GM18868 (cell line): ENCODE measurements around the gene ATF4.

Source experiments
- ATAC-seq: cut with Tn5 transposase; IDR thresholded peaks from one replicate; pipeline ENCODE4 v1.9.1; 2021; ENCODE audit warnings: mild to moderate bottlenecking, moderate library complexity; ENCODE audit not compliant: unreplicated experiment

The ATF4 gene

DNA sequence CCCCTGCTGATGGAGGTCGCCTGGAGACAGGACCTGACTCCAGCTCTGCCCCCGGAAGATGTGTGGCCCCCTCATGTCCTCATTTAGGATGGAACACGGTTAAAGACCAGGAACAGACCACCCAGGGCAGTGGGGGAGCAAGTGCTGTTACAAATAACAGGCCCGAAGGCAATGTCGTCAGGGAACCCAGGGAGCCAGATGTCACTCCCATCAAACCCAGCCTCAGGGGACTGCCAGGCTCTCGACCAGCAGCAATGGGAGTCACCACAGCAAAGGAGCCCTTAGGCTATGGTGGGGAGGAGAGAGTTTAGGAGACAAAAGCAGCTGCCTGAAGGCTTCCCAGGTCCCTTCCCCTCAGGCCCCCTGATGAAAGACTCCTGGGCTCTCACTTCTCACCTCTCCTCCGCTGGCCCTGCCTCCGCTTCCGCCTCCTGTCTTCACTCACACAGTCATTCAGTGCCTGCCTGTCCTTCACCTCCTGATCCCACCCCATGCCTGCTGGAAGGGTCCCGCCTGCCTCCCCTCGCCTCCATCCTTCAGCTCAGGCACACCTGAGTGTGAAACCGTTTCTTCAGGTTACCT lies 7.8 kb downstream of the ATF4 start:
- ATAC-seq = no peak

- ATAC-seq = no peak
Observed at GRCh38 chr22:39528681-39529486, 8.5 kb downstream of the ATF4 start.

DNA sequence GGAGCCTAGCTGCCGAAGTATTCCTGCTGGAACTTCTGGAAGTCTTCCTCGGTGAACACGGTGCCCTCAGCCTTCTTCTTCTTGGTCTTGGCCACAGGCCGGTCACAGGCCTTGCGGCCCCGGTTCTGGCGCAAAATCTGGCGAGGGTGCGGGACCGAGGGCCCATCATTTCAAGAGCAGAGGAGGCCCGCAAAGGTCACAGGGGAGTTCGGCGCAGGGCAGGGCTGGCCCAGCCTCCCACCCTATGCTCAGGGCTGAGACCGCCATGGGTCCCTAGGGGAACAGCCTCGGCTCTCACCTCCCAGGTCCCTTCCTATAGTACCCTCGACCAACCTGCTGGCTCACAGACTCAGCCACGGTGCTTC lies 9.1 kb downstream of the ATF4 start:
- no peak for ATAC-seq

DNA sequence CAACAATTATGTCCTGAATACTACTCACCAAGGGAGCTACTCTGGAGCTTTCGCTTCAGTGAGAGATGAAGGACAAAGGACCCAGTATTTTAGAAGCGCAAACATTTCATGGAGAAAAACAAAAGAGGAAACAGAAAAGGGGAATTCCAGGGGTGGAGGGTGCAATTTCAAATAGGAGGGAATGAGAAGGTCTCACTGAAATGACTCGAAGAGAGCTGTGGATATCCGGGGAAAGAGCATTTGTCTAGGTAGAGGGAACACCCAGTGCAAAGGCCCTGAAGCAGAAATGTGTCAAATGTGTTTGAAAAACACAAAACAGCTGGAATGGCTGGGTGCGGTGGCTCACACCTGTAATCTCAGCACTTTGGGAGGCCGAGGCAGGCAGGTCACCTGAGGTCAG lies 9.8 kb downstream of the ATF4 start:
- no peak for ATAC-seq

DNA sequence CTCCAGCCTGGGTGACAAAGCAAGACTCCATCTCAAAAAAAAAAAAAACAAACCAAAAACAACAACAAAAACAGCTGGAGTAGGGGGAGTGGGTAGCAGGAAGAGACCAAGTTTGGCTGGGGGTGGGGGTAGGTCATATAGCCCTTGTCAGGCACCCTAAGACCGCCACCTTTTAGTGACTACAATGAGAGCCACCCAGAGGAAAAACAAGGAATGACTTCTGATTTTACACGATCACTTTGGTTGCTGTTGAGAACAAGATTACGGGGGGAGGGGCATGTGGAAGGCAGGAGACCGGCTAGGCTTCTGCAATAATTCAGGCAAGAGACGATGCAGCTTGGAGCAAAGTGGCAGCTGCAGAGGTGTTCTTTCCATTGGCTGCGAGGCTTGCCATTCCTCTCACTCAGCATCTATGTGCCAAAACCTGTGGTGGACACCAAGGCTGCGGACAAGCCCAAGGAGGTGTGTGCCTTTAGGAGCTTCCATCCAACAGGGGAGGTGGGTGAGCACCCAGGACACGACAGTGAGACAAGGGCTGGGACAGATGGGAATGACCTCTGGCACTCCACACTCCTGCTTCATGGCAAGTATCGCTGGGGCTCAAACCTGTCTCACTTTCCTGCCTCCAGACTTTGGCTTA lies 10.4 kb downstream of the ATF4 start:
- ATAC-seq = no peak

- ATAC-seq = peak; percentile 80
Observed at GRCh38 chr22:39532215-39533073, 12.1 kb downstream of the ATF4 start, which contains the start of gene RPS19BP1. Gene RPS19BP1, minus strand, starts transcription at chr22:39532748. Its CDS starts 10 bp downstream, at chr22:39532738.

DNA sequence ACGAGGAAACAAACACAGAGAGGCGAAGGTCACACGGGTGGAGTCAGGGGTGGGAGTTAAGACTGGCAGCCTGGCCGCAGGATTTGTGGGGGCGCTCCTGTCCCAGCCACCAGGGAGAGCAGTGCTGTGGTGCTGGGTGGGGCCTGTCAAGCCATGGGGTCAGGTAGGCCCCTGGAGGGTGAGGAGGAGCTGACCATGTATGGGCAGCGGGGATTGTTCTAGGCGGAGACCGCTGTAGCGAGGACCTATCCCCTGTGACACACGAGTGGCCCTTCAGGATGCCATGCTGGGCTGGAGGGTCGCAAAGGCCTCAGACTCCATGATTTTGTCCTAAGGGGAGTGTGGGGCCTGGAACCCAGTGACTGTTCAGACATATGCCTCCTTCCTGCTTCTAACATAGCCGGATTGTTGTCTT lies 13.7 kb downstream of the ATF4 start:
- no peak for ATAC-seq

GRCh38 chr22:39534591-39535356 lies 14.4 kb downstream of the ATF4 start:
- no peak for ATAC-seq

GRCh38 chr22:39535357-39535725 lies 15.0 kb downstream of the ATF4 start:
- ATAC-seq = no peak

DNA sequence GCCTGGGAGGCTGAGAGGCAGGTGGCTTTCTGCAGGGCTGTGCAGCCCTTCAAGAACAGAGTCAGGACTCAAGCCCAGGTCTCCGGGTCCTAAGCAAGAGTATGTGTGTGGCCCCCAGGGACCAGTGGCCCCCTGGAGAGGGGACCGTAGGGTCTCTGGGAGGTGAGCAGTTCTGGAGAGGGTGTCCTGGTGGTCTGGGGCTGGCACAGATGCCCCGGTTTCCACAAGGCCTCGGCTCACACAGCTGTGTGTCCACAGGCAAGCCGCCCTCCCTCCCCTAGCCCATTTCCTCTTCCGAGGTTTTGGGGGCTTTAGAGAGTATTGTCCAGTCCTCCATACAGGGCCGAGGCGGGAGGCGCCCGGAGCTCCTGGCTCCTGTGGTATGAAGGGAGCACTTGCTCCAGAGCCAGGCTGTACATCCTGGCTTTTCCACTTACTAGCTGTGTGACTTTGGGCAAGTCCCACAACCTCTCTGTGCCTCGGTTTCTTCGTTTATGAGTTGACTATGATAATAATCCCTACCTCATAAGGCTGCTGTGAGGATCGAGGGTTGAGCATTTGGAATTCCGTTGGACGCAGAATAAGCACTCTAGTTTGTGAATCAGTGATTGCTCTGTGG lies 15.6 kb downstream of the ATF4 start:
- no peak for ATAC-seq

DNA sequence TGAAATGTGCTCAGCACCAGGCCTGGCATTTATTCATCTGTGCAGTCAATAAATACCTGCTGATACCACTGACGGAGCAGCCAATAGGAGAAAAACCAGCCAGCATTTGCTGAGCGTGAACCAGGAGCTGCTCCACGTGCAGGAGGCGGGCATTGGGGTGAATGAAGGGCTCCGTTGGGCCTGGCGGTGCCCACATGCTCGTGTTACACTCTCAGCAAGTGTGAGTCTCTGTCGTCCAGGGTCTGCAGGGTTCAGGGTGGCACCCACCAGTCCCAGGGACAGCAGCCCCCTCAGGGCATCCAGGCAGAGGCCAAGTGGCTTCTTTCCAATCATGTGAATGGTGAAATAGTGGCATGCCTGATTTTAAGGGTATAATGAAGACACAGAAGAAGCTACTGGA lies 16.3 kb downstream of the ATF4 start:
- no peak for ATAC-seq

DNA sequence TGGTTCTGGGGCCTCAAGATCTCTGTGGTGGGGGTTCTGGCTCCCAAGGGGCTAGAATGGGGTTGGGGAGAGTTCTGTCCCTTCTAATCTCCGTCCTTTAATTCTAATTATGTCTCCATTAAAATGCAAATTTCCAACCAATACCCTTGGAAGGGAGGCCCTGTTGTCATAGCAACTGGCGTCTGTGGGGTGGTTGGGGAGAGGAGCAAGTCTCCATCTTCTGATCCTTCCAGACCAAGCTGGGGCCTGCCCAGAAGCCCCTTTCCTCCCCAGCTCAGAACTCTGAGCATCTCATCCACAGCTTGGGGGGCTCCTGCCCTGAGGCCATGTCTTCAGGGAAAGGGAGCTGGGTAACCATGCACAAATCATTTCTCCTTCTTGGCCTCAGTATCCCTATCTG lies 17.6 kb downstream of the ATF4 start:
- no peak for ATAC-seq

GRCh38 chr22:39543095-39543494 lies 22.7 kb downstream of the ATF4 start:
- ATAC-seq = no peak

- ATAC-seq = no peak
Observed at GRCh38 chr22:39545386-39546365, 25.3 kb downstream of the ATF4 start.

DNA sequence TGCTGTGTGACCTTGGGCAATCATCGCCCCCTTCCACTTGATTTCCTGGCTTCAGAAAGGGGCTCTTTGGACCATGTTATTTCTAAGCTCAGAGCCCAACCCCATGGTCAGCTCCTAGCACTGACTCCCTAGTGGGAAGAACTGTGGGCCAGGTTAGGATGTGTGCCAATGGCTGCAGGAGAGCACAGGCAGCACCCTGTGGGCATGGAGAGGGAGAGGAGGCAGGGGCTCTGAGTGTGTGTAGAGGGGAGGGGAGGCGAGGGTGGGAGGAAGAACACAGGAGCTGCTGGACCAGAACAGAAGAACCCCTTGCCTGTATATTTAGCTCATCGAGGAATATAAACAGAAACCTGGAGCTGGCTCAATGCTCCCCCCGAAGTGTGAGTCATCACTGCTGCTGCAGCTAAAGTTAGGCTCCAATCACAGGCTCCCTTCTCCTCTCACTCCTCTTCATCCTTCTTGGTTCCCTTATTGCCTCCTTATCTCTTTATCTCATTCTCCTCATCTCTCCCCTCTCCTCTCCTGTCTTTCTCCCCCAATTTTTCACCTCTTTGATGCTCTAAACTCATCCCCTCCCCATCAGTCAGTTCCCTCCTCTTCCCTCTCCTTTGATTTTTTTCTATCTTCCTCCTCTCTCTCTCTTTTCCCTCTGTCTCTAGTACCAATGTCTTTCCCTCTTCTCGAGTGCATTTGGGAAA lies 26.7 kb downstream of the ATF4 start:
- ATAC-seq = no peak

DNA sequence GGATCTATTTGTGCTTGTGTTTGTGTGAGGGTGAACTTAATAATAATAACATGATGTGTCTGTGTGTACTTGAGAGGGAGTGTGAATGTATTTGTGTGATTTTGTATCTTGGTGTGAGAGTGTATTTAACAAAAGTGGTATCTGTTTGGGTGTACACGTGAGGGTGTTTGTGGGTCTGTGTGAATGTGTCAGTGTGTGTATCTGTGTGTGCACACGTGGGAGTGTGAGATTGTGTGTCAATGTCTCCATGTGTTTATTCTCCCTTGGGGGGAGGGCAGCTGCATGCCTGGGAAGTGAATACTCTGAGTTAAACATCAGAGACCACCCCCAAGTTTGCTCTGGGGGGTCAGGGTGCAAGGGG lies 27.2 kb downstream of the ATF4 start:
- ATAC-seq = no peak

GRCh38 chr22:39553429-39553828 lies 33.1 kb downstream of the ATF4 start:
- no peak for ATAC-seq

GRCh38 chr22:39554151-39554550 lies 33.8 kb downstream of the ATF4 start:
- ATAC-seq = no peak
